Ovary (tissue), 9 donors: ENCODE data around the gene FAM187B. TPM values are rescaled to one million over a fixed set of nuclear protein-coding genes. Genes with fewer than 3 reads are reported as not detected.
"Not testable (repeated sequence)": the region's sequence is repeated elsewhere in the genome, so short reads cannot be mapped to it uniquely, and the experiment has no call there.

Experiments used
- DNase-seq, 5 donors: peaks; one replicate each; pipeline ENCODE4 v3.0.0-alpha.2; 2019 to 2020
- H3K27ac ChIP-seq, 2 donors: fragments of 200-600 bp; one replicate each; pipeline versions ENCODE4 v1.5.1 to v1.8.0; 2019 to 2022
- H3K27me3 ChIP-seq: fragments of 200-600 bp; one replicate; pipeline ENCODE4 v1.8.0; 2022
- H3K36me3 ChIP-seq: fragments of 200-600 bp; sonication (generic); one replicate; pipeline ENCODE4 v1.5.1; 2019
- H3K4me1 ChIP-seq: one replicate; pipeline ENCODE4 v1.8.1; 2013; ENCODE audit warnings: mild to moderate bottlenecking, moderate library complexity; ENCODE audit not compliant: insufficient read depth
- H3K4me3 ChIP-seq: fragments of 200-600 bp; sonication (generic); one replicate; pipeline ENCODE4 v1.5.1; 2017
- H3K9me3 ChIP-seq, 2 donors: fragments of 200-600 bp in 1 of 2; sonication (generic) in 1 of 2; one replicate each; pipeline versions ENCODE4 v1.5.1 to v1.8.1; 2013 to 2019; ENCODE audit warnings: mild to moderate bottlenecking in 1 of 2, moderate library complexity in 1 of 2
- CTCF ChIP-seq, 3 donors: fragments of 450-650 bp in 2 of 3; fragments of 200-600 bp in 1 of 3; IDR thresholded peaks; one replicate each; pipeline versions ENCODE4 v1.5.1 to v1.8.0; 2016 to 2022; ENCODE audit warnings: antibody characterized with exemption in 3 of 3, mild to moderate bottlenecking in 1 of 3
- EP300 ChIP-seq: sonication (generic); formaldehyde crosslinking; IDR thresholded peaks from one replicate; pipeline ENCODE4 v1.6.1; 2017; ENCODE audit warnings: antibody characterized with exemption
- POLR2A ChIP-seq: fragments of 450-650 bp; IDR thresholded peaks from one replicate; pipeline ENCODE4 v1.6.1; 2017; ENCODE audit warnings: antibody characterized with exemption, mild to moderate bottlenecking, moderate library complexity
- WGBS, 3 donors: extraction: QIAGEN DNeasy Blood & Tissue Kit in 1 of 3; methylation state at CpG; one replicate each; pipeline versions ENCODE4 v1.1.5 to v1.1.7; 2013 to 2017; 5-methylcytosine and 5-hydroxymethylcytosine counted together
- intact Hi-C, 4 donors: fragments of 100-400 bp; cut with DNase I; formaldehyde crosslinking; loops; one replicate each; pipeline versions ENCODE4 v1.11.0 to v1.15.1; 2022 to 2023
- polyA plus RNA-seq, 2 donors: library from polyadenylated mRNA; stranded (reverse); fragments of 200-250 nt in 1 of 2; fragments of 350-450 nt in 1 of 2; fragmentation: Illumina TruSeq in 1 of 2; extraction: RNeasy Lipid Tissue Mini Kit (QIAGEN cat#74804) in 1 of 2; gene quantifications; one replicate each; pipeline ENCODE4 v1.2.3, GENCODE V29; 2013 to 2014
- total RNA-seq, 7 donors: library from RNA; depleted of rRNA in 2 of 7; stranded (reverse); fragments of >200 nt in 2 of 7; fragmentation: NEBNext Ultra II Directional in 3 of 7; extraction: Animal tissue kit (Norgen Biotek cat#: 25700) in 3 of 7; gene quantifications; one replicate each; pipeline versions ENCODE4 v1.1.0 to v1.2.4, GENCODE V29; 2016 to 2023
- donor health status: DM: no; HTN: no; CAD: no; lungs with moderate emphysema.
- donor health status: DM: no; HTN: no; CAD: no.
- donor health status: Bipolar disorder and iron deficiency.
- donor health status: DM: yes; HTN: yes; CAD: no.
- donor health status: DM: no; HTN: no; CAD: no.
- donor health status: DM: yes; HTN: yes; CAD: no.

Gene FAM187B
- total and polyA plus RNA-seq, 9 donors: 0.06 TPM; not detected in 8

DNA sequence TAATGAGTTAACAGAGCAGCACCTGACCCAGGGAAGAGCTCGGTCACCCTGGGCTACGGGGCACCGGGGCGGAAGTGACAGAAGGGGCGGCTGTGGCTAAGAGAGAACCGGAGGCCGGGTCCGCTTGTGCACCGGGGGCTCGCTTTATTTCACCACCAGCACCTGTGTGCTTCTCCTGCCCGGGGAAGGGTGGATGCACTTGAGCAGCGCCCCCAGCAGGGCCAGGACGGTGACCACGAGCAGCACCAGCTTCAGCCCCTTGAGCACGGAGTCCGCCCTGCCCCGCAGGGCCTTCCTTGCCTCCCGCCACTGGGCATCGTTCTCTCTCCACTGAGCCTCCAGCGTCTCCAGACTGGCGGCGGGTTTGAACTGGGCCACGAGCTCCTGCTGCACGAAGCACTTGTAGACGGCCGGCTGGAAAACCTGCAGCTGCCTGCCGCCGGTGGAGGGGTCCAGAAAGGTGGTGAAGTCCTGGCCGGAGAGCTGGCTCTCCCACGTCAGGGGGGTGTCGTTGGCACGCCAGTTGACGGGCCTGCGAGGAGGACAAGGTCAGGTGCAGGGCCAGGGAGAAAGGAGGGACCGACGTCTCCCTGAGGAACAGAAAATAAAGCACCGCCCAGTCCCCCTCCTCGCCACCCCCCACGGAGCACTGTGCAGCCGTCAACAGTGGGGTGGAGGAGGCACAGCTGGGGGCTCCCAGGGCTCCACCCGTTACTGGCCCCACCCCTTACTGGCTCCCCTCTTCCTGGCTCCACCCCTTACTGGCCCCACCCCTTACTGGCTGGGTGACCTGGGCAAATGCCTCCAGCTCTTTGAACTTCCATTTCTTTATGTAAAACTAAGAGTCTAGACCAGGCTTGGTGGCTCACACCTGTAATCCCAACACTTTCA, 3.6 kb downstream of the FAM187B start:
- Histone ChIP-seq H3K27ac (no peak overlapping the region), H3K27me3 (no peaks in the 10 kb centered on the region), H3K4me1 (no peaks in the 10 kb centered on the region), H3K4me3 (no peak overlapping the region), H3K9me3 (peaks cover 0 to 3% of the 10 kb centered on the region in 2 donors), H3K36me3 (no peaks in the 10 kb centered on the region)
- no peak for TF ChIP-seq EP300
- no peak for TF ChIP-seq CTCF (IDR thresholded peaks at IDR 0.05)
- no peak for TF ChIP-seq POLR2A
- WGBS, 3 donors: 36 to 42% (median 38%) methylated on average over 41 of the region's 41 CpGs
- intact Hi-C loops: no loop called here
- DNase-seq: no peak

- no peak for DNase-seq
- TF ChIP-seq EP300: no peak
- TF ChIP-seq POLR2A: no peak
- TF ChIP-seq CTCF (IDR thresholded peaks at IDR 0.05): no peak
- intact Hi-C loops: no loop called here
- Histone ChIP-seq H3K4me1 (no peaks in the 10 kb centered on the region), H3K27me3 (no peaks in the 10 kb centered on the region), H3K4me3 (no peak overlapping the region), H3K9me3 (peaks cover 0 to 3% of the 10 kb centered on the region in 2 donors), H3K27ac (no peak overlapping the region), H3K36me3 (no peaks in the 10 kb centered on the region)
- WGBS, 3 donors: 69 to 83% (median 77%) methylated on average over 4 of the region's 4 CpGs
Observed at GRCh38 chr19:35223862-35224505, 4.6 kb downstream of the FAM187B start.

DNA sequence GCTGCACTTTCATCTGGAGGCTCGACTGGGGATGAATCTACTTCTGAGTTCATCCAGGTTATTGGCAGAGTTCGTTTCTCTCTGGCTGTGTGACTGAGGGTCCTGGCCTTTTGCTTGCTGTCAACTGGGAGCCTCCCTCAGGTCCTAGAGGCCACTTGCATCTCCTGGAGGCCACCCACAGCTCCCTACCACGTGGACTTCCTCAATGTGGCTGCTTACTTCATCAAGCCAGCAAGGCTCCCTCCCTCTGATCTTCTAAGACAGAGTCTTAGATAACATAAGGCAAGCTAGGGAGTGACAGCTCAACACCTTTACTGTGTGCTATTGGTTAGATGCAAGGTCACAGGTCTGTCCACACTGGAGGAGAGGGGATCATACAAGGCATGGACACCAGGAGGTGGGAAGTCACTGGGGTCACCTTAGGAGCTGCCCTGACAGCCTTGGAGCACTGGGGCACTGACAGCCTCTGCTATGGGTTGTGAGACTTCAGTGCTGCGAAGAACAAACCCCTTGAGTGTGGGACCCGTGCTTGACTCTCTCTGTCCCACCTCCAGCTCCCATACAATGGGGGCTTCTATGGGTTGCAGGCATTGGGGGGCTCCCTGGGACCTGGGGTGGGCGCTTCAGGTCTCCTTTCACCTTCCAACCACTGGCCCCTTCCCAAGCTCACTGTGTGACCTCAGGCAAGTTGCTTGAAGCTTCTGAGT, 5.3 kb downstream of the FAM187B start:
- no peak overlapping the region for H3K4me3 ChIP-seq
- no peak overlapping the region for H3K27ac ChIP-seq
- peaks cover 0 to 3% of the 10 kb centered on the region in 2 donors for H3K9me3 ChIP-seq
- DNase-seq: no peak
- H3K27me3 ChIP-seq: no peaks in the 10 kb centered on the region
- 51 to 61% (median 59%) methylated on average over 6 of the region's 6 CpGs for WGBS, 3 donors
- no peak for TF ChIP-seq POLR2A
- no peak for TF ChIP-seq CTCF (IDR thresholded peaks at IDR 0.05)
- no peak for TF ChIP-seq EP300
- H3K4me1 ChIP-seq: no peaks in the 10 kb centered on the region
- intact Hi-C loops: no loop called here
- no peaks in the 10 kb centered on the region for H3K36me3 ChIP-seq

DNA sequence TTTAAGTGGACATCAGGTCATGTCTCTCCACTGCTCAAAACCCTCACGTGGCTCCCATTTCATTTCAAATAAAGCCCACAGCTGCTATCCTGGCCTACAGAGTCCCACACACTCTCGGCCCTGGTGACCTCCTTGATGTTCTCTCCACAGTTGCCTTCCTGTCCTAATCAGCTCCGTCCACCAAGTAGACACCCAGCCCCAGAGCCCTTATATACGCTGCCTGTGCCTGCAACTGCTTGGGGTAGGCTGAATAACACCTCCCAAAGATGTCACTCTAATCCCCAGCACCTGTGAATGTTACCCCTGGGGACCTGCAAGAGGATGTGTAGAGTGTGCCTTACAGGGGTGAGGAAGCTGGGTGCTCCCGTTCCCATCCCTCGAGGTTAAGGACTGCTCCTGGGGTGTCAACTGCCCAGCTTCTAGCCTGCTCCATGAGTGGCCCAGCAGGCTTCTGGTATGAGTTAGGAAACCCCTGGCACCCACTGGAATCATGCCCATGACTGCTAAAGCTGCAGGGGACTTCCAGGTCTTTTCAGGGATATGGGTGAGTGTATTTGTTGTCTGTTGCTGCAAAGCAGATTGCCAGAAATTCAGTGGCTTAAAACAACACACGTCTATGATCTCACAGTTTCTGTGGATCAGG, 6.0 kb downstream of the FAM187B start:
- TF ChIP-seq EP300 (no peak), POLR2A (no peak), CTCF (IDR thresholded peaks at IDR 0.05) (no peak)
- no peak overlapping the region for H3K27ac ChIP-seq
- intact Hi-C loops: no loop called here
- H3K27me3 ChIP-seq: no peaks in the 10 kb centered on the region
- no peaks in the 10 kb centered on the region for H3K4me1 ChIP-seq
- WGBS, 3 donors: 80 to 92% (median 85%) methylated on average over 7 of the region's 7 CpGs
- no peak overlapping the region for H3K4me3 ChIP-seq
- H3K9me3 ChIP-seq: peaks cover 0 to 3% of the 10 kb centered on the region in 2 donors
- H3K36me3 ChIP-seq: no peaks in the 10 kb centered on the region
- DNase-seq: no peak

DNA sequence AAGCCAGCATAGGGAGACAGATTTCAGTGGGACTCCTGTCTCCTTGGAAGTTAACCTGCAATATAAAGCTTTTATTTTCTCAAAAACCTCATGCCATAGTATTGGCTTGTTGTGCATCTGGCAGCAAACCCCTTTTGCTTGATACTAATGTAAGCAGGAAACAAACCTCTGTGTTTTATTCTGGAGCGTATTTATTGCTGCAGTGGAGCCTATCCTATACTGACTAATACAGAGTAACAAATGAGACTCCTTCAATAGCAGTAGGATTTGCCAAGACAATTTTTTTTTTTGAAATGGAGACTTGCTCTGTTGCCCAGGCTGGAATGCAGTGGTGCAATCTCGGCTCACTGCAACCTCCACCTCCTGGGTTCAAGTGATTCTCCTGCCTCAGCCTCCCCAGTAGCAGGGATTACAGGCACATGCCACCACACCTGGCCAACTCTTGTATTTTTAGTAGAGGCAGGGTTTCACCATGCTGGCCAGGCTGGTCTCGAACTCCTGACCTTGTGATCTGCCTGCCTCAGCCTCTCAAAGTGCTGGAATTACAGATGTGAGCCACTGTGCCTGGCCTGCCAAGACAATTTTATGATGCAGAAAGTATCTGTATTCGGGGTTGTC, 7.5 kb downstream of the FAM187B start:
- H3K9me3 ChIP-seq, H3K4me1 ChIP-seq, intact Hi-C loops, DNase-seq, H3K27me3 ChIP-seq, H3K4me3 ChIP-seq, H3K27ac ChIP-seq, H3K36me3 ChIP-seq: not testable (repeated sequence)
- 88 to 97% (median 93%) methylated on average over 4 of the region's 4 CpGs for WGBS, 3 donors
